CD14-positive monocyte (primary cell): Measurements from ENCODE around the gene BNC1. TPM values are rescaled to one million over a fixed set of nuclear protein-coding genes. Genes with fewer than 3 reads are reported as not detected.
"Not testable (repeated sequence)": the region's sequence is repeated elsewhere in the genome, so short reads cannot be mapped to it uniquely, and the experiment has no call there.

Experiments used
- DNase-seq, 3 donors: peaks; one replicate each; pipeline ENCODE4 v3.0.0-alpha.2; 2011 to 2022
- H2AFZ ChIP-seq: 2 replicates; pipeline ENCODE4 v1.6.0; 2012; ENCODE audit warnings: mild to moderate bottlenecking, low read depth, low read length, inconsistent platforms; ENCODE audit not compliant: insufficient read depth, poor library complexity, severe bottlenecking
- H3K27ac ChIP-seq, 2 donors: 1 replicate in 1 of 2; 2 replicates in 1 of 2; pipeline ENCODE4 v1.5.1; 2012 to 2013; ENCODE audit warnings: low read length in 2 of 2, control low read depth in 1 of 2, inconsistent platforms in 1 of 2, low read depth in 1 of 2, mild to moderate bottlenecking in 1 of 2
- H3K27me3 ChIP-seq, 2 donors: one replicate each; pipeline versions ENCODE4 v1.6.0 to v1.6.1; 2011 to 2013; ENCODE audit warnings: low read length in 2 of 2; ENCODE audit not compliant: control insufficient read depth in 2 of 2, insufficient read depth in 2 of 2
- H3K36me3 ChIP-seq, 2 donors: replicated peaks in 1 of 2; 1 replicate in 1 of 2; 2 replicates in 1 of 2; pipeline versions ENCODE4 v1.5.1 to v1.6.1; 2012 to 2013; ENCODE audit warnings: low read length in 2 of 2, control low read depth in 1 of 2, inconsistent platforms in 1 of 2, mild to moderate bottlenecking in 1 of 2; ENCODE audit not compliant: insufficient read depth in 2 of 2, control insufficient read depth in 1 of 2
- H3K4me1 ChIP-seq, 2 donors: 1 replicate in 1 of 2; 2 replicates in 1 of 2; pipeline versions ENCODE4 v1.5.1 to v1.6.1; 2012 to 2013; ENCODE audit warnings: low read length in 2 of 2, control low read depth in 1 of 2, inconsistent platforms in 1 of 2, mild to moderate bottlenecking in 1 of 2, moderate library complexity in 1 of 2; ENCODE audit not compliant: insufficient read depth in 2 of 2, control insufficient read depth in 1 of 2
- H3K4me2 ChIP-seq: replicated peaks from 2 replicates; pipeline ENCODE3; 2012; ENCODE audit warnings: low read length, moderate library complexity, mild to moderate bottlenecking; ENCODE audit not compliant: poor library complexity, severe bottlenecking; ENCODE audit errors: extremely low read depth
- H3K4me3 ChIP-seq, 3 experiments: fragments of 200-600 bp in 1 of 3; sonication (generic) in 1 of 3; replicated peaks in 1 of 3; 1 replicate in 2 of 3; 2 replicates in 1 of 3; pipeline ENCODE4 v1.5.1; 2011 to 2013; ENCODE audit warnings: low read length in 3 of 3, mild to moderate bottlenecking in 3 of 3, control low read depth in 2 of 3, low read depth in 2 of 3, inconsistent platforms in 1 of 3, moderate library complexity in 1 of 3
- H3K79me2 ChIP-seq: 2 replicates; pipeline ENCODE4 v1.6.0; 2012; ENCODE audit warnings: mild to moderate bottlenecking, control low read depth, inconsistent platforms, low read length, moderate library complexity; ENCODE audit not compliant: insufficient read depth
- H3K9ac ChIP-seq: 2 replicates; pipeline ENCODE4 v1.6.0; 2017; ENCODE audit warnings: low read length, mild to moderate bottlenecking; ENCODE audit not compliant: insufficient read depth, poor library complexity, severe bottlenecking
- H3K9me3 ChIP-seq, 2 donors: replicated peaks in 1 of 2; 1 replicate in 1 of 2; 2 replicates in 1 of 2; pipeline versions ENCODE4 v1.5.1 to v1.6.1; 2012 to 2013; ENCODE audit warnings: low read length in 2 of 2, control low read depth in 1 of 2; ENCODE audit not compliant: control insufficient read depth in 1 of 2, insufficient read depth in 1 of 2
- H4K20me1 ChIP-seq: 2 replicates; pipeline ENCODE4 v1.6.0; 2012; ENCODE audit warnings: mild to moderate bottlenecking, low read length, control low read depth, moderate library complexity; ENCODE audit not compliant: insufficient read depth
- H3K27ac Mint-ChIP-seq, 7 donors: one replicate each; pipeline ENCODE4 v1.8.0; 2020; ENCODE audit warnings: mild to moderate bottlenecking in 7 of 7, mixed read lengths in 7 of 7, moderate library complexity in 6 of 7, inconsistent platforms in 2 of 7
- H3K27me3 Mint-ChIP-seq, 3 donors: one replicate each; pipeline ENCODE4 v1.8.0; 2021 to 2022; ENCODE audit warnings: low read depth in 3 of 3, mild to moderate bottlenecking in 3 of 3, mixed read lengths in 3 of 3, moderate library complexity in 3 of 3, inconsistent platforms in 1 of 3
- H3K36me3 Mint-ChIP-seq, 2 donors: one replicate each; pipeline ENCODE4 v1.8.0; 2020; ENCODE audit warnings: mixed read lengths in 2 of 2, inconsistent platforms in 1 of 2, mild to moderate bottlenecking in 1 of 2
- H3K4me1 Mint-ChIP-seq: one replicate; pipeline ENCODE4 v1.8.0; 2020; ENCODE audit warnings: mild to moderate bottlenecking, mixed read lengths
- H3K4me3 Mint-ChIP-seq, 2 donors: one replicate each; pipeline ENCODE4 v1.8.0; 2020; ENCODE audit warnings: mild to moderate bottlenecking in 2 of 2, mixed read lengths in 2 of 2, moderate library complexity in 1 of 2
- H3K9me3 Mint-ChIP-seq, 7 donors: one replicate each; pipeline ENCODE4 v1.8.0; 2020 to 2022; ENCODE audit warnings: mixed read lengths in 7 of 7, mild to moderate bottlenecking in 6 of 7, moderate library complexity in 6 of 7, inconsistent platforms in 2 of 7
- CTCF ChIP-seq: fragments of 200-600 bp; IDR thresholded peaks from one replicate; pipeline ENCODE4 v1.8.0; 2022; ENCODE audit warnings: antibody characterized with exemption, mild to moderate bottlenecking
- WGBS: methylation state at CpG from one replicate; pipeline ENCODE4 v1.1.5; 2013; ENCODE audit warnings: missing lambda C conversion rate; ENCODE audit not compliant: insufficient coverage; 5-methylcytosine and 5-hydroxymethylcytosine counted together
- intact Hi-C, 2 donors: fragments of 100-400 bp; cut with micrococcal nuclease; formaldehyde crosslinking; loops; one replicate each; pipeline versions ENCODE4 v1.15.0 to v1.15.1; 2023
- polyA plus RNA-seq, 3 donors: library from polyadenylated mRNA; depleted of rRNA in 1 of 3; unstranded in 2 of 3; stranded (reverse) in 1 of 3; fragments of 300-500 nt in 2 of 3; fragments of >200 nt in 1 of 3; fragmentation: Illumina TruSeq in 2 of 3; gene quantifications; 1 replicate in 2 of 3; 2 replicates in 1 of 3; pipeline ENCODE4 v1.2.3, GENCODE V29; 2012 to 2021

The BNC1 gene
- polyA plus RNA-seq, 3 donors: not detected

- Histone ChIP-seq H3K4me3 (no peak overlapping the region), H3K4me1 (no peaks in the 10 kb centered on the region), H3K4me2 (no peak overlapping the region), H3K9ac (no peak overlapping the region), H2AFZ (no peak overlapping the region), H3K79me2 (no peaks in the 10 kb centered on the region), H3K27ac (no peak overlapping the region), H4K20me1 (no peaks in the 10 kb centered on the region), H3K27me3 (peaks cover 0 to 7% of the 10 kb centered on the region in 2 donors), H3K9me3 (no peaks in the 10 kb centered on the region), H3K36me3 (no peaks in the 10 kb centered on the region)
- TF ChIP-seq CTCF: no peak
- no peak for DNase-seq
- Mint-ChIP-seq H3K27me3 (peaks cover 7 to 22% (median 8%) of the 10 kb centered on the region in 3 donors), H3K36me3 (no peaks in the 10 kb centered on the region), H3K4me3 (no peak overlapping the region), H3K4me1 (no peaks in the 10 kb centered on the region), H3K9me3 (peaks cover 0 to 2% (median 0%) of the 10 kb centered on the region in 7 donors), H3K27ac (no peak overlapping the region)
- intact Hi-C loops: no loop called here
- 94% methylated on average over 6 of the region's 7 CpGs for WGBS
Observed at GRCh38 chr15:83262594-83263315, 21.7 kb downstream of the BNC1 start.

- WGBS: 95% methylated on average over 2 of the region's 6 CpGs
- H3K27me3 Mint-ChIP-seq: peaks cover 5 to 22% (median 11%) of the 10 kb centered on the region in 3 donors
- DNase-seq, H3K79me2 ChIP-seq, H3K9me3 Mint-ChIP-seq, H3K9ac ChIP-seq, H3K36me3 Mint-ChIP-seq, H3K4me2 ChIP-seq, intact Hi-C loops, H4K20me1 ChIP-seq, H3K4me1 ChIP-seq, H3K4me1 Mint-ChIP-seq, H2AFZ ChIP-seq, H3K27ac Mint-ChIP-seq, H3K9me3 ChIP-seq, H3K27me3 ChIP-seq, H3K4me3 ChIP-seq, H3K4me3 Mint-ChIP-seq, H3K36me3 ChIP-seq, H3K27ac ChIP-seq: not testable (repeated sequence)
Observed at GRCh38 chr15:83262181-83262580, 22.3 kb downstream of the BNC1 start.
